ENCODE measurements around the gene NPAS2.

NPAS2 gene

GRCh38 chr2:101040072-101040471 is 220.1 kb downstream of the NPAS2 start:
- no peak overlapping the region for H3K4me3 ChIP-seq (ENCODE audit: low read length)
- TF ChIP-seq, protein P1, sequence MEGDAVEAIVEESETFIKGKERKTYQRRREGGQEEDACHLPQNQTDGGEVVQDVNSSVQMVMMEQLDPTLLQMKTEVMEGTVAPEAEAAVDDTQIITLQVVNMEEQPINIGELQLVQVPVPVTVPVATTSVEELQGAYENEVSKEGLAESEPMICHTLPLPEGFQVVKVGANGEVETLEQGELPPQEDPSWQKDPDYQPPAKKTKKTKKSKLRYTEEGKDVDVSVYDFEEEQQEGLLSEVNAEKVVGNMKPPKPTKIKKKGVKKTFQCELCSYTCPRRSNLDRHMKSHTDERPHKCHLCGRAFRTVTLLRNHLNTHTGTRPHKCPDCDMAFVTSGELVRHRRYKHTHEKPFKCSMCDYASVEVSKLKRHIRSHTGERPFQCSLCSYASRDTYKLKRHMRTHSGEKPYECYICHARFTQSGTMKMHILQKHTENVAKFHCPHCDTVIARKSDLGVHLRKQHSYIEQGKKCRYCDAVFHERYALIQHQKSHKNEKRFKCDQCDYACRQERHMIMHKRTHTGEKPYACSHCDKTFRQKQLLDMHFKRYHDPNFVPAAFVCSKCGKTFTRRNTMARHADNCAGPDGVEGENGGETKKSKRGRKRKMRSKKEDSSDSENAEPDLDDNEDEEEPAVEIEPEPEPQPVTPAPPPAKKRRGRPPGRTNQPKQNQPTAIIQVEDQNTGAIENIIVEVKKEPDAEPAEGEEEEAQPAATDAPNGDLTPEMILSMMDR (conservative IDR thresholded peaks at IDR 0.05; ENCODE audit: low read depth, low read length), result no peak
- DNase-seq (ENCODE audit: low read depth), result no peak

DNA sequence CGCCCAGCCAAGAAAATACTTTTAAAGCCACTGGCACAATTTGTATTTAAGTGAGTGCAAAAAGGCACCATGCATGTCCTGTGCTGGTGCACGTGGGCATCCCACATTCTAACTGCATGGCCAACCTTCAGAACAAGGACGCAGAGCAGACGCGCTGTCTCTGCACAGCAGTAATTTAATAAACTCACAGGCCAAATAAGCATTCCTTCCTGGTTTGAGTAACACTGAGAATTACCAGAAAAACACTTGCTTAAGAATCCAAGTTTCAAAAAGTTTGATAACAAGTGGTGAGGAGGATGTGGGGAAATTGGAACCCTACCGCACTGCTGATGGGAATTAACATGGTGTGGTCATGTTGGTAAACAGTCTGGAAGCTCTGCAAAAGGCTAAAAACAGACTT is 220.8 kb downstream of the NPAS2 start:
- no peak for DNase-seq (ENCODE audit: low read depth)
- no peak overlapping the region for H3K4me3 ChIP-seq (ENCODE audit: low read length)

DNA sequence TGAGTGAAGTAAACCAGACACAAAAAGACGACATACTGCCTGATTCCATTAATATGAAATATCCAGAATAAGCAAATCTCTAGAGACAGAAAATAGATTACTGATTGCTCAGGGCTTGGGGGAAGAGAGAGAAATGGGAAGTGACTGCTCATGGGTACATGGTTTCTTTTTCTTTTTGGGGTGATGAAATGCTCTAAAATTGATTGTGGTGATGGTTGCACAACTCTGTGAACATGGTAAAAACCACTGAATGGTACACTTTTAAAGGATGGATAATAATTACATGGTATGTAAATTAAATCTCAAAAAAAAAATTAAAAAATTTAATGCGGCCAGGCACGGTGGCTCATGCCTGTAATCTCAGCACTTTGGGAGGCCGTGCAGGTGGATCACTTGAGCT is 221.5 kb downstream of the NPAS2 start:
- TF ChIP-seq, protein P1 (conservative IDR thresholded peaks at IDR 0.05; ENCODE audit: low read depth, low read length), result no peak
- H3K4me3 ChIP-seq (ENCODE audit: low read length), result no peak overlapping the region
- no peak for DNase-seq (ENCODE audit: low read depth)

More for the DNA sequence above, 220.8 kb downstream of the NPAS2 start:
- TF ChIP-seq, protein P1 (conservative IDR thresholded peaks at IDR 0.05; ENCODE audit: low read depth, low read length), result no peak

GRCh38 chr2:101045330-101045729 is 225.4 kb downstream of the NPAS2 start:
- DNase-seq (ENCODE audit: low read depth), result no peak
- no peak overlapping the region for H3K4me3 ChIP-seq (ENCODE audit: low read length)
- TF ChIP-seq, protein P1 (conservative IDR thresholded peaks at IDR 0.05; ENCODE audit: low read depth, low read length), result no peak

Measured in retinal pigment epithelial cell (primary cell).